GM23248 (cell line): ENCODE measurements around the gene DHRS12.

ENCODE experiments used
- EZH2 ChIP-seq: fragments of 200-600 bp; sonication (generic); IDR thresholded peaks from 2 replicates; pipeline ENCODE4 v1.6.1; 2018; ENCODE audit warnings: antibody characterized with exemption, mild to moderate bottlenecking; ENCODE audit not compliant: insufficient read depth, poor library complexity, severe bottlenecking
- EZH2phosphoT487 ChIP-seq: fragments of 200-600 bp; sonication (generic); IDR thresholded peaks from 2 replicates; pipeline ENCODE4 v1.6.1; 2018; ENCODE audit warnings: antibody characterized with exemption, moderate library complexity, mild to moderate bottlenecking, low read depth; ENCODE audit not compliant: insufficient read depth

DNA sequence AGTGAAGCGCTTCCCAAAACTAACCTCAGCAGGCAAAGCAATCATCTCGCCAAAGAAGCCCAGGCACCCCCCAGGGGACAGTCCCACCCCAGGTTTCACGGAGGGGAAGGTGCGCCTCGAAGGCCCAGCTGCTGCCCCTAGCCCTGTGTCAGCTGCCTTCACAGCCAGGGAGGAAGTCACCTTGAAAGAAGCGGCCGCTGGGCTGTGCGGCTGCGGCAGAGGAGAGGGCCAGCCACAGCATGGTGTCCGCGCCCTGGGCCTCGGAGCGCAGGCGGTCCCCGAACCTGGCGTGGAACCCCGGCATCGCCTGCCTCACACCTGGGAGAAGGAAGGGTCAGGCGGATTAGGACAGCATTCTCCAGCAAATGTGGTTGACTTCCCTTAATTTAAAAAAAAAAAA lies 35.0 kb downstream of the DHRS12 start:
- no peak for TF ChIP-seq EZH2
- no peak for TF ChIP-seq EZH2phosphoT487
